ENCODE measurements around the gene RPP25L. TPM values are rescaled to one million over a fixed set of nuclear protein-coding genes. Genes with fewer than 3 reads are reported as not detected.

RPP25L gene
- total RNA-seq, 1 experiment from 2014 or later, result 24.5 TPM

- TF ChIP-seq FOXJ3 (CRISPR knock-in tag; IDR thresholded peaks at IDR 0.05; ENCODE audit: borderline replicate concordance) (no peak), NFE2L1 (CRISPR knock-in tag; IDR thresholded peaks at IDR 0.05) (no peak), MYBL2 (CRISPR knock-in tag; IDR thresholded peaks at IDR 0.05) (no peak), SOX15 (CRISPR knock-in tag; IDR thresholded peaks at IDR 0.05) (no peak), CREB1 (CRISPR knock-in tag; IDR thresholded peaks at IDR 0.05) (no peak), ZNF423 (CRISPR knock-in tag; IDR thresholded peaks at IDR 0.05) (no peak), ATF1 (CRISPR knock-in tag; IDR thresholded peaks at IDR 0.05) (no peak), SMAD3 (CRISPR knock-in tag; IDR thresholded peaks at IDR 0.05; ENCODE audit: borderline replicate concordance) (no peak), SMAD4 (CRISPR knock-in tag; IDR thresholded peaks at IDR 0.05) (no peak), GRHL2 (CRISPR knock-in tag; IDR thresholded peaks at IDR 0.05; ENCODE audit: insufficient replicate concordance, severe bottlenecking) (no peak), MAX (CRISPR knock-in tag; IDR thresholded peaks at IDR 0.05) (no peak), ZBTB43 (CRISPR knock-in tag; IDR thresholded peaks at IDR 0.05) (no peak), NFYB (CRISPR knock-in tag; conservative IDR thresholded peaks at IDR 0.05; ENCODE audit: low read depth) (no peak), ZSCAN18 (CRISPR knock-in tag; IDR thresholded peaks at IDR 0.05) (no peak), NFATC4 (CRISPR knock-in tag; IDR thresholded peaks at IDR 0.05) (no peak)
- TF ChIP-seq, protein P1, sequence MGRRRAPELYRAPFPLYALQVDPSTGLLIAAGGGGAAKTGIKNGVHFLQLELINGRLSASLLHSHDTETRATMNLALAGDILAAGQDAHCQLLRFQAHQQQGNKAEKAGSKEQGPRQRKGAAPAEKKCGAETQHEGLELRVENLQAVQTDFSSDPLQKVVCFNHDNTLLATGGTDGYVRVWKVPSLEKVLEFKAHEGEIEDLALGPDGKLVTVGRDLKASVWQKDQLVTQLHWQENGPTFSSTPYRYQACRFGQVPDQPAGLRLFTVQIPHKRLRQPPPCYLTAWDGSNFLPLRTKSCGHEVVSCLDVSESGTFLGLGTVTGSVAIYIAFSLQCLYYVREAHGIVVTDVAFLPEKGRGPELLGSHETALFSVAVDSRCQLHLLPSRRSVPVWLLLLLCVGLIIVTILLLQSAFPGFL (CRISPR knock-in tag; IDR thresholded peaks at IDR 0.05; ENCODE audit: borderline replicate concordance), result no peak
- TF ChIP-seq, protein P2, sequence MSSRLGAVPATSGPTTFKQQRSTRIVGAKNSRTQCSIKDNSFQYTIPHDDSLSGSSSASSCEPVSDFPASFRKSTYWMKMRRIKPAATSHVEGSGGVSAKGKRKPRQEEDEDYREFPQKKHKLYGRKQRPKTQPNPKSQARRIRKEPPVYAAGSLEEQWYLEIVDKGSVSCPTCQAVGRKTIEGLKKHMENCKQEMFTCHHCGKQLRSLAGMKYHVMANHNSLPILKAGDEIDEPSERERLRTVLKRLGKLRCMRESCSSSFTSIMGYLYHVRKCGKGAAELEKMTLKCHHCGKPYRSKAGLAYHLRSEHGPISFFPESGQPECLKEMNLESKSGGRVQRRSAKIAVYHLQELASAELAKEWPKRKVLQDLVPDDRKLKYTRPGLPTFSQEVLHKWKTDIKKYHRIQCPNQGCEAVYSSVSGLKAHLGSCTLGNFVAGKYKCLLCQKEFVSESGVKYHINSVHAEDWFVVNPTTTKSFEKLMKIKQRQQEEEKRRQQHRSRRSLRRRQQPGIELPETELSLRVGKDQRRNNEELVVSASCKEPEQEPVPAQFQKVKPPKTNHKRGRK (CRISPR knock-in tag; IDR thresholded peaks at IDR 0.05; ENCODE audit: borderline replicate concordance), result no peak
- no peaks in the 10 kb centered on the region for H3K9me3 Mint-ChIP-seq
- no peaks in the 10 kb centered on the region; the same call in 1 of the 2 replicates for H3K27me3 Mint-ChIP-seq (ENCODE audit: low read depth)
- no peak overlapping the region for H3K27ac Mint-ChIP-seq
- peaks cover 18% of the 10 kb centered on the region for H3K4me1 Mint-ChIP-seq
- no peaks in the 10 kb centered on the region for H3K36me3 Mint-ChIP-seq
- ChIA-PET POLR2A (no interaction called here), CTCF (interaction anchor here (0.8 to 7.0 kb wide), 5 partner anchors 15 to 203 kb away, joined by 3 to 96 read pairs (median 8); no protein-coding TSS in a partner anchor)
- no peak for DNase-seq (ENCODE audit: low spot score)
- no peak overlapping the region for H3K4me3 Mint-ChIP-seq
- no peak for ATAC-seq
These were observed 5.0 kb downstream of the RPP25L start for GRCh38 chr9:34606905-34607304.

- Mint-ChIP-seq H3K36me3 (no peaks in the 10 kb centered on the region), H3K9me3 (no peaks in the 10 kb centered on the region), H3K27ac (no peak overlapping the region), H3K4me3 (no peak overlapping the region), H3K27me3 (ENCODE audit: low read depth) (no peaks in the 10 kb centered on the region; the same call in 1 of the 2 replicates), H3K4me1 (peaks cover 20% of the 10 kb centered on the region)
- ChIA-PET POLR2A (no interaction called here), CTCF (interaction anchor here (1.0 to 7.0 kb wide), 5 partner anchors 14 to 202 kb away, joined by 3 to 96 read pairs (median 25); no protein-coding TSS in a partner anchor)
- DNase-seq (ENCODE audit: low spot score), result no peak
- no peak for ATAC-seq
- TF ChIP-seq, protein P3, sequence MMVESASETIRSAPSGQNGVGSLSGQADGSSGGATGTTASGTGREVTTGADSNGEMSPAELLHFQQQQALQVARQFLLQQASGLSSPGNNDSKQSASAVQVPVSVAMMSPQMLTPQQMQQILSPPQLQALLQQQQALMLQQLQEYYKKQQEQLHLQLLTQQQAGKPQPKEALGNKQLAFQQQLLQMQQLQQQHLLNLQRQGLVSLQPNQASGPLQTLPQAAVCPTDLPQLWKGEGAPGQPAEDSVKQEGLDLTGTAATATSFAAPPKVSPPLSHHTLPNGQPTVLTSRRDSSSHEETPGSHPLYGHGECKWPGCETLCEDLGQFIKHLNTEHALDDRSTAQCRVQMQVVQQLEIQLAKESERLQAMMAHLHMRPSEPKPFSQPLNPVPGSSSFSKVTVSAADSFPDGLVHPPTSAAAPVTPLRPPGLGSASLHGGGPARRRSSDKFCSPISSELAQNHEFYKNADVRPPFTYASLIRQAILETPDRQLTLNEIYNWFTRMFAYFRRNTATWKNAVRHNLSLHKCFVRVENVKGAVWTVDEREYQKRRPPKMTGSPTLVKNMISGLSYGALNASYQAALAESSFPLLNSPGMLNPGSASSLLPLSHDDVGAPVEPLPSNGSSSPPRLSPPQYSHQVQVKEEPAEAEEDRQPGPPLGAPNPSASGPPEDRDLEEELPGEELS (CRISPR knock-in tag; IDR thresholded peaks at IDR 0.05), result no peak
- TF ChIP-seq GRHL2 (CRISPR knock-in tag; IDR thresholded peaks at IDR 0.05; ENCODE audit: insufficient replicate concordance, severe bottlenecking) (no peak), JUN (CRISPR knock-in tag; IDR thresholded peaks at IDR 0.05) (no peak), NFYB (CRISPR knock-in tag; conservative IDR thresholded peaks at IDR 0.05; ENCODE audit: low read depth) (no peak), NR3C1 (CRISPR knock-in tag; conservative IDR thresholded peaks at IDR 0.05; ENCODE audit: low read depth) (no peak), RORB (CRISPR knock-in tag; IDR thresholded peaks at IDR 0.05) (no peak), ZNF396 (CRISPR knock-in tag; IDR thresholded peaks at IDR 0.05; ENCODE audit: borderline replicate concordance) (no peak)
- TF ChIP-seq, protein P4, sequence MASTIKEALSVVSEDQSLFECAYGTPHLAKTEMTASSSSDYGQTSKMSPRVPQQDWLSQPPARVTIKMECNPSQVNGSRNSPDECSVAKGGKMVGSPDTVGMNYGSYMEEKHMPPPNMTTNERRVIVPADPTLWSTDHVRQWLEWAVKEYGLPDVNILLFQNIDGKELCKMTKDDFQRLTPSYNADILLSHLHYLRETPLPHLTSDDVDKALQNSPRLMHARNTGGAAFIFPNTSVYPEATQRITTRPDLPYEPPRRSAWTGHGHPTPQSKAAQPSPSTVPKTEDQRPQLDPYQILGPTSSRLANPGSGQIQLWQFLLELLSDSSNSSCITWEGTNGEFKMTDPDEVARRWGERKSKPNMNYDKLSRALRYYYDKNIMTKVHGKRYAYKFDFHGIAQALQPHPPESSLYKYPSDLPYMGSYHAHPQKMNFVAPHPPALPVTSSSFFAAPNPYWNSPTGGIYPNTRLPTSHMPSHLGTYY (CRISPR knock-in tag; IDR thresholded peaks at IDR 0.05), result no peak
- TF ChIP-seq, protein P5, sequence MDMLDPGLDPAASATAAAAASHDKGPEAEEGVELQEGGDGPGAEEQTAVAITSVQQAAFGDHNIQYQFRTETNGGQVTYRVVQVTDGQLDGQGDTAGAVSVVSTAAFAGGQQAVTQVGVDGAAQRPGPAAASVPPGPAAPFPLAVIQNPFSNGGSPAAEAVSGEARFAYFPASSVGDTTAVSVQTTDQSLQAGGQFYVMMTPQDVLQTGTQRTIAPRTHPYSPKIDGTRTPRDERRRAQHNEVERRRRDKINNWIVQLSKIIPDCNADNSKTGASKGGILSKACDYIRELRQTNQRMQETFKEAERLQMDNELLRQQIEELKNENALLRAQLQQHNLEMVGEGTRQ (CRISPR knock-in tag; IDR thresholded peaks at IDR 0.05), result no peak
- TF ChIP-seq, protein P6, sequence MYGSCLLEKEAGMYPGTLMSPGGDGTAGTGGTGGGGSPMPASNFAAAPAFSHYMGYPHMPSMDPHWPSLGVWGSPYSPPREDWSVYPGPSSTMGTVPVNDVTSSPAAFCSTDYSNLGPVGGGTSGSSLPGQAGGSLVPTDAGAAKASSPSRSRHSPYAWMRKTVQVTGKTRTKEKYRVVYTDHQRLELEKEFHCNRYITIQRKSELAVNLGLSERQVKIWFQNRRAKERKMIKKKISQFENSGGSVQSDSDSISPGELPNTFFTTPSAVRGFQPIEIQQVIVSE (CRISPR knock-in tag; IDR thresholded peaks at IDR 0.05; ENCODE audit: borderline replicate concordance), result no peak
These were observed 5.7 kb downstream of the RPP25L start for GRCh38 chr9:34606190-34606589.
